ENCODE results near the gene WBP1. TPM values are rescaled to one million over a fixed set of nuclear protein-coding genes. Genes with fewer than 3 reads are reported as not detected.
"Not testable (repeated sequence)": the region's sequence is repeated elsewhere in the genome, so short reads cannot be mapped to it uniquely, and the experiment has no call there.

The WBP1 gene
- polyA plus RNA-seq (ENCODE audit: insufficient read length), result 57.6 TPM

DNA sequence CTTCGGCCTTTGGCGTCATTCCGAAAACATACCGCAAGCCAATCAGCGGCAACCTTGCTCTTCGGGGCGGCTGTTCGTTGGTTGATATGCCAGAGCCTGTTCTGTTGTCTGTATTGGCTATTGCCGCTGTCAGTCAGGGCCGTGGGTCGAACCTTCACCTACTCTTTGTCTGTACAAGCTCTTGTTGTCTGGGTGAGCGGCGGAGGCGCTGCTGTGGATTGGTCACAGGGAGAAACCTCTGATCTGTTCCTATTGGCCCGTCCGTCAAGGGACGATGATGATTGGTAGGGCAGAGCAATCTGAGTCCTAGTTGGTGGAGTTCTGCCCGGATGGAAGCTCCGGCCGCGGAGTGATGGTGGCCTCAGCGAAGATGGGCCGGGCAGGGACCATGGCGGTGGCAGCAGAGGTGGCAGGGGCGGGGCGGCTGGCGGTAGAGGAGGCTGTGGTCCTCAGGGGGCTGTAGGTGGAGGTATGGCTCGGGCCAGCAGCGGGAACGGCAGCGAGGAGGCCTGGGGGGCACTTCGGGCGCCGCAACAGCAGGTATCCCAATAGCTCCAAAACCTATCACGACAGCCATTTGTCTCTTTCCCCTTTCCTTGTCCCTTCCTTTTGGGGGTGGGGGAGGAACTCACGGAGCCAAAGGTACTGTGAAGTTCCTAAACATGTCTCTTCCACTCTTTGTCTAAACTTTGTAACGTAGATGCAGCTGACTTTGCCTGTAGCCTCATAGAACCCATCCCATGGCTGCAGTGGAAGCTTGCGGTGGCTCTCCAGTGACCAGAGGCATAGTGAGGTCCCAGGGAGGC is at the start of gene WBP1:
WBP1 (plus strand) TSS at position 307 of the 806 bp plus-strand sequence; CDS start at position 472, 165 bp downstream.
- peak; percentile 100 for DNase-seq (ENCODE audit: low read depth)

GRCh38 chr2:74413001-74413698 is 45.1 kb upstream of the WBP1 start:
- DNase-seq (ENCODE audit: low read depth), result peak; percentile 52

- no peak for DNase-seq (ENCODE audit: low read depth)
Measured at GRCh38 chr2:74414441-74414840, 43.8 kb upstream of the WBP1 start.

GRCh38 chr2:74414881-74415761 is 43.1 kb upstream of the WBP1 start:
- DNase-seq (ENCODE audit: low read depth), result no peak

DNA sequence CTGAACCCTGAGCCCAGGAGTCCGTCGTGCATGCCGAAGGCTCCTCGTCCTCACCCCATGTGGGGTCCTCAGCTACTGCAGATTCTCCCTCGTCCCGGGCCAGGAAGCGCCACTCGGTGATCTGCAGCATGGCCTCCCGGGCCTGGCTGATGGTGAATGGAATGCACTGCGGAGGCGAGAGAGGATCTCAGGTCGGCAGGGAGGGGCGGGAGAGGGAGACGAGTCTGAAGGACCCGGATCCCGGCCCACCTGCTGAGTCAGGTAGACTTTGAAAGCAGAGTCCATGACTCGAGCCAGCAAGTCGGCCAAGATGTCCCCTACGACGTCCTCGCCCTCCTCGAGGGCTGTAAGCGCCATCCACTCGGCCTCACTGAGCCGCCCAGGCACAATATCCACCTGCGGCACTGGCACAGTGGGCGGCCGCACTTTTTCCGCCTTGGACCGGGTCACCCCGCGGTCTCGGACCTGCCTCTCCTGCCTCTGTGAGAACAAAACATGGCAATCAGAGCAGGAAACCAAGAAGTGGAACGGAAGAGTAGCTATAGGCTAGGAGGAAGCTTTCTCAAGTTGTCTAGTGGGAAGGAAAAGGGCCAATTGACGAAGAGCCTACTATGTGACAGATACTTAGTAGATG is 42.4 kb upstream of the WBP1 start:
- DNase-seq (ENCODE audit: low read depth), result no peak

DNA sequence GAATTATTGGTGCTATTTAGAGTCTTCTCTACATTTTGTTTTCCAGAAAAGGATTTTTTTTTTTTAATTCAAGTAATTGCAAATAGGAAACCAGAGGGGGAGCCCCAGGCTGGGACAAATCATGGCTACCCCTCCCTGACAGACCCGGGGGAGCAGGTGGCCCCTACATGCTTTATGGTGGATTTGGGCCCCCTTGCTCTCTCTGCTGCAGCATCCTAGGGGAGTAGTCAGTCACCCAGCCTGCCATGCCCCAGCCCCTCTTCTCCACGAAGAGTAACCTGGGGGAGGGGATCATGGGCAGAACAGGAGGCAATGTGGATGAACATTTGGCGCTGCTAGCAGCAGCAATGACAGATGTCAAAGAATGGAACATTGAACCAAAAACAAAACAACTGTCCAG is 41.5 kb upstream of the WBP1 start:
- no peak for DNase-seq (ENCODE audit: low read depth)

DNA sequence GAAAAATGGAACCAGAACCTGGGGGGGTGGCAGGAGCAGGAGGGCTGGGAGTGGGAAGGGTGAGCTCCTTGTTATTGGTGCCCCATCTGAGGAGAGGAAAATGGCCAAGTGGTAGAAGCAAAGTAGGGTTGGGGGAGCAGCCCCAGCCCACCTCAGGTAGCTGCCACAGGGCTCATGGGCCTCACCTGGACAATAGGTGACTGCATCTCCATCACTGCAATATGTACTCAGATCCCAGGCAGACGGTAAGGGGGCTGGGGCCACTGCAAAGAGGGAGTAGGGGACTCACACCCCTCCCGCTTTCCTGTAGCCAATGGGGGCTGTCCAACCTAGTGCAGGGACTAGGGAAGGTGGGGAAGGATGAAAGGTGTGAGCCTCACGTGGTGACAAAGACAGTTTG is 41.0 kb upstream of the WBP1 start:
- no peak for DNase-seq (ENCODE audit: low read depth)

GRCh38 chr2:74417763-74418162 is 40.5 kb upstream of the WBP1 start:
- DNase-seq (ENCODE audit: low read depth), result no peak

DNA sequence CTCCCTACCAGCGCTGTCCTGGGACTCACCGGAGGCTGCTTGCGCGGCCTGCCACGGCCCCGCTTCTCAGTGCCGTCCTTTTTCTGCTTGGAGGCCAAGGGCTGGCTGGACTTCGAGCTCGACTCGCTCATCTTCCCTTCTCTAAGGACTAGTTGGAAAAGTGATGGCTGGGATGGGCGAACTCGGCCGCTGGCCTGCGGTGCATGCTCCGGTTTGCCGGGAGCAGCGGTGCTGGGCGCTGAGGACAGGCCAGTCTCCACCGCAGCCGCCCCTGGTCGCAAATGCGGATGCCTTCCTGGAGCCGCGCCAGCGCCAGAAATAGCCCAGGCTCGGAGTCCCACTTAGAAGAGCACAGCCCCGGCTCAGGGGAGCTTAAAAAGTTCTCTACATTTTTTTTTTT is 39.9 kb upstream of the WBP1 start:
- no peak for DNase-seq (ENCODE audit: low read depth)

GRCh38 chr2:74419345-74419744 is 38.9 kb upstream of the WBP1 start:
- DNase-seq (ENCODE audit: low read depth), result no peak

- DNase-seq (ENCODE audit: low read depth), result no peak
Measured at GRCh38 chr2:74420006-74420405, 38.2 kb upstream of the WBP1 start.

- not testable (repeated sequence) for DNase-seq (ENCODE audit: low read depth)
Measured at GRCh38 chr2:74420443-74421103, 37.7 kb upstream of the WBP1 start.

- DNase-seq (ENCODE audit: low read depth), result no peak
Measured at GRCh38 chr2:74421221-74421870, 36.9 kb upstream of the WBP1 start, which contains the start of the genes C2orf81 and WDR54. Gene C2orf81 (minus strand): TSS chr2:74421619. CDS start chr2:74421560, 59 bp downstream. Gene WDR54 (plus strand): TSS chr2:74421730. CDS start chr2:74422154, 424 bp downstream.

DNA sequence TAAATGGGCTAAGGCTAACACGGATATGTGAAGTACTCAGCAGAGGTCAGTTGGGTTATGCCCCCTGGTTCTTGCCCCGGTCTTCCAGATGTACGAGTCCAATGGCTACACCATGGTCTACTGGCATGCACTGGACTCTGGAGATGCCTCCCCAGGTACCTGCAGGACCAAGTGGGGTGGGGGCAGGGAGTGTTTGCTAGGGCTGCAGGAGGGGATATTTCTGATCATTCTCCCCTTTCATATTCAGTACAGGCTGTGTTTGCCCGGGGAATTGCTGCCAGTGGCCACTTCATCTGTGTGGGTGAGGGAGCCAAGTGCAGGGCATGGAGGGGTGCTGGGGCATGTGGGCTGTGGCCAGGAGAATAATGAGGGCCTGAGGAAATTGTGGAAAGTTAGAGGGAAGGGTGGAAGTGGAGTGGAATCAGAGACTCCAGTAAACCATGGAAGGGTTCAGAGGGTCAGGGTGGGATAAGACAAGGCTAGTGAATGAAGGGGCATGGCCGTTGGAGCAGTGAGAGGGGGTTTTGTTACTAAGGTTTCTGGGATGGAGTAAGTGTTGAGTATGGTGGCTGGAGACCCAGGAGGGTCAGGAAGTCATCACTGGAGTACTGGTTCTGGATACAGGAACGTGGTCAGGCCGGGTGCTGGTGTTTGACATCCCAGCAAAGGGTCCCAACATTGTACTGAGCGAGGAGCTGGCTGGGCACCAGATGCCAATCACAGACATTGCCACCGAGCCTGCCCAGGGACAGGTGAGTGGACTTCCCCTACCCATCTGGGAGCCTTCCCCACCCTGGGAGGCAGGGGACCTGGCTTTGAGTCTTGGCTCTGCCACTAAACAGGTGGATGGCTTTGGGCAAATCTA is 34.8 kb upstream of the WBP1 start:
- no peak for DNase-seq (ENCODE audit: low read depth)

- DNase-seq (ENCODE audit: low read depth), result no peak
Measured at GRCh38 chr2:74424139-74424992, 33.9 kb upstream of the WBP1 start.

DNA sequence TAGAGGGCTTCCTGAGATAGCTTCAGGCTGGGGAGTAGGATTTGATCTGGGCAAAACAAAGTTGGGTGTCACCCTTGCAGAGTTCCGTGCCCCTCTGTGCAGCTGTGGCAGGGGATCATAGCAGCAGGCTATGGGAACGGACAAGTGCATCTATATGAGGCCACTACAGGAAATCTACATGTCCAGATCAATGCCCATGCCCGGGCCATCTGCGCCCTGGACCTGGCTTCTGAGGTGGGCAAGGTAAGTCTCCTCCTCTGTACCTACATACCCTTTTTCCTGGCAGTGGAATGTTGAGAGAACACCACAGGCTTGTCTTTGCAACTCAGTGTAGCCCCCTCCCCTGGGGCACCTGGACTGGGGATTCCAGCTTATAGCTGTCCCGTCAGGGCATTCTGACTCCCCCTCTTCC is 33.2 kb upstream of the WBP1 start:
- no peak for DNase-seq (ENCODE audit: low read depth)

GRCh38 chr2:74425523-74425922 is 32.7 kb upstream of the WBP1 start:
- DNase-seq (ENCODE audit: low read depth), result no peak

GRCh38 chr2:74426181-74426758 is 32.0 kb upstream of the WBP1 start:
- DNase-seq (ENCODE audit: low read depth), result no peak
